K562 (cell line): Measurements from ENCODE around the gene RAB31. TPM values are rescaled to one million over a fixed set of nuclear protein-coding genes. Genes with fewer than 3 reads are reported as not detected.
A peak's percentile ranks its signal among the peaks of the same experiment; 100 is the strongest.

Experiments
- ATAC-seq: fragments of 200-7000 bp; cut with Tn5 transposase; 3 replicates; pipeline ENCODE4 v1.9.1; 2020; ENCODE audit warnings: moderate library complexity
- BruUV-seq: library from RNA; stranded (reverse); fragments of 400-500 nt; replicated peaks from 2 replicates; lab custom pipeline; 2021; lab: Mats Ljungman, UMichigan
- CTCF ChIA-PET: fragments of 300-600 bp; formaldehyde crosslinking; extraction: SDS; loops from one replicate; lab custom pipeline; 2021; ENCODE audit warnings: low intra/inter-chr PET ratio; lab: Yijun Ruan, JAX
- POLR2A ChIA-PET: fragments of 300-600, 350-650 bp; sonication (Branson Sonifier 250); formaldehyde crosslinking; extraction: SDS; loops from one replicate; lab custom pipeline; 2021; ENCODE audit warnings: antibody characterized with exemption, inconsistent platforms; lab: Yijun Ruan, JAX
- DNase-seq, 4 experiments: peaks; one replicate each; pipeline versions ENCODE4 v3.0.0 to v3.0.0-alpha.2; 2011 to 2018; ENCODE audit warnings: low spot score in 3 of 4, mixed read lengths in 3 of 4; ENCODE audit errors: extremely low read depth in 1 of 4
- FAIRE-seq: peaks from 2 replicates; lab custom pipeline; 2011; peaks lifted over from hg19 to GRCh38; lab: Jason Lieb, UNC
- H2AFZ ChIP-seq: 2 replicates; pipeline ENCODE4 v1.6.0; 2011; ENCODE audit warnings: low read depth, low read length, control low read depth, inconsistent platforms
- H3K27ac ChIP-seq: fragments of 200-600 bp; 3 replicates; pipeline ENCODE4 v1.8.0; 2011; ENCODE audit warnings: low read depth, mild to moderate bottlenecking, control low read depth, inconsistent platforms, low read length, moderate library complexity, mixed read lengths; ENCODE audit errors: extremely low read depth
- H3K27me3 ChIP-seq, 2 experiments: fragments of 300-600 bp in 1 of 2; 2 replicates in 1 of 2; 3 replicates in 1 of 2; pipeline versions ENCODE4 v1.6.0 to v1.8.0; 2011; ENCODE audit warnings: inconsistent platforms in 2 of 2, low read length in 2 of 2, mild to moderate bottlenecking in 1 of 2, mixed read lengths in 1 of 2, moderate library complexity in 1 of 2; ENCODE audit not compliant: control insufficient read depth in 2 of 2, insufficient read depth in 2 of 2
- H3K36me3 ChIP-seq: fragments of 300-600 bp; 3 replicates; pipeline ENCODE4 v1.8.0; 2011; ENCODE audit warnings: mild to moderate bottlenecking, low read length, inconsistent platforms; ENCODE audit not compliant: control insufficient read depth, insufficient read depth
- H3K4me1 ChIP-seq, 2 experiments: fragments of 200-600 bp in 1 of 2; replicated peaks in 1 of 2; 2 replicates in 1 of 2; 3 replicates in 1 of 2; pipeline versions ENCODE4 v1.5.1 to v1.8.0; 2011; ENCODE audit warnings: inconsistent platforms in 2 of 2, low read length in 2 of 2, mild to moderate bottlenecking in 1 of 2, mixed read lengths in 1 of 2, moderate library complexity in 1 of 2; ENCODE audit not compliant: control insufficient read depth in 2 of 2, insufficient read depth in 2 of 2
- H3K4me2 ChIP-seq: 2 replicates; pipeline ENCODE4 v1.6.1; 2011; ENCODE audit warnings: low read length, control low read depth, inconsistent platforms, mixed read lengths; ENCODE audit not compliant: insufficient read depth
- H3K4me3 ChIP-seq: fragments of 200-600 bp; sonication (generic), shearing (Covaris generic); 2 replicates; pipeline ENCODE4 v1.5.1; 2016; ENCODE audit warnings: control low read depth, inconsistent platforms
- H3K79me2 ChIP-seq: fragments of 200-600 bp; 3 replicates; pipeline ENCODE4 v1.8.0; 2011; ENCODE audit warnings: low read length, inconsistent platforms; ENCODE audit not compliant: control insufficient read depth, insufficient read depth
- H3K9ac ChIP-seq, 2 experiments: 2 replicates each; pipeline versions ENCODE4 v1.6.0 to v1.6.1; 2011; ENCODE audit warnings: low read depth in 2 of 2, low read length in 2 of 2, control low read depth in 1 of 2, inconsistent platforms in 1 of 2, mild to moderate bottlenecking in 1 of 2, mixed read lengths in 1 of 2; ENCODE audit not compliant: insufficient read depth in 1 of 2
- H3K9me1 ChIP-seq: one replicate; pipeline ENCODE4 v1.6.0; 2011; ENCODE audit warnings: inconsistent platforms, mild to moderate bottlenecking, low read length, moderate library complexity; ENCODE audit not compliant: control insufficient read depth, insufficient read depth
- H3K9me3 ChIP-seq: replicated peaks from 2 replicates; pipeline ENCODE4 v1.5.1; 2011; ENCODE audit warnings: low read depth, low read length, inconsistent platforms; ENCODE audit not compliant: control insufficient read depth, insufficient read depth
- H4K20me1 ChIP-seq: replicated peaks from 2 replicates; pipeline ENCODE4 v1.6.1; 2011; ENCODE audit warnings: low read length, inconsistent platforms, mixed read lengths; ENCODE audit not compliant: control insufficient read depth, insufficient read depth
- BCOR ChIP-seq: fragments of 450-650 bp; IDR thresholded peaks from 2 replicates; pipeline ENCODE4 v1.6.1; 2016
- BRD9 ChIP-seq: fragments of 450-650 bp; IDR thresholded peaks from 2 replicates; pipeline ENCODE4 v1.6.1; 2018; ENCODE audit warnings: low read depth; ENCODE audit not compliant: partially characterized antibody
- CBFB ChIP-seq: sonication (generic); formaldehyde crosslinking; IDR thresholded peaks from 2 replicates; pipeline ENCODE4 v1.4.0; 2020; ENCODE audit warnings: mild to moderate bottlenecking, missing genetic modification reagents
- DPF2 ChIP-seq: fragments of 450-650 bp; IDR thresholded peaks from 2 replicates; pipeline ENCODE4 v1.6.1; 2016
- EWSR1 ChIP-seq: fragments of 450-650 bp; IDR thresholded peaks from 2 replicates; pipeline ENCODE4 v1.6.1; 2018; ENCODE audit warnings: borderline replicate concordance, mild to moderate bottlenecking, low read depth, moderate library complexity; ENCODE audit not compliant: partially characterized antibody
- FOXJ2 ChIP-seq: fragments of 200-800 bp; sonication (Bioruptor generic); IDR thresholded peaks from 2 replicates; pipeline ENCODE4 v1.6.1; 2016; ENCODE audit warnings: missing genetic modification characterization, missing compliant biosample characterization
- HOMEZ ChIP-seq: fragments of 250-450 bp; sonication (Bioruptor Pico); IDR thresholded peaks from 2 replicates; pipeline ENCODE4 v1.4.0; 2020; ENCODE audit warnings: mild to moderate bottlenecking, moderate library complexity
- KDM1A ChIP-seq, 2 experiments: fragments of 450-650 bp; IDR thresholded peaks; 2 replicates each; pipeline ENCODE4 v1.6.1; 2016; ENCODE audit warnings: mild to moderate bottlenecking in 2 of 2
- KDM5B ChIP-seq: fragments of 200-600 bp; sonication (generic); IDR thresholded peaks from 2 replicates; pipeline ENCODE4 v1.6.1; 2012; ENCODE audit warnings: low read depth, mild to moderate bottlenecking, moderate library complexity, low read length, control low read depth, inconsistent platforms; ENCODE audit not compliant: insufficient replicate concordance
- MAFF ChIP-seq: IDR thresholded peaks from 2 replicates; pipeline ENCODE4 v1.6.1; 2012; ENCODE audit warnings: low read length, improper control_type of control experiment
- MCM3 ChIP-seq: fragments of 450-650 bp; IDR thresholded peaks from 2 replicates; pipeline ENCODE4 v1.6.1; 2016
- NELFE ChIP-seq: IDR thresholded peaks from 2 replicates; pipeline ENCODE4 v1.6.1; 2011; ENCODE audit warnings: mild to moderate bottlenecking; ENCODE audit not compliant: insufficient read depth, insufficient read length
- PHF8 ChIP-seq: fragments of 200-600 bp; sonication (generic); IDR thresholded peaks from 2 replicates; pipeline ENCODE4 v1.6.1; 2012; ENCODE audit warnings: mixed run types, mild to moderate bottlenecking, inconsistent platforms, low read length, moderate library complexity, borderline replicate concordance
- PRMT5 ChIP-seq: sonication (generic); formaldehyde crosslinking; IDR thresholded peaks from 2 replicates; pipeline ENCODE4 v1.5.0; 2020; ENCODE audit warnings: missing genetic modification reagents
- PRPF4 ChIP-seq: fragments of 200-400 bp; formaldehyde crosslinking; IDR thresholded peaks from one replicate; pipeline ENCODE4 v1.6.1; 2017; ENCODE audit warnings: low read length, low read depth, mild to moderate bottlenecking; ENCODE audit not compliant: insufficient read depth, poor library complexity, severe bottlenecking
- RBM25 ChIP-seq: fragments of 200-400 bp; formaldehyde crosslinking; IDR thresholded peaks from 2 replicates; pipeline ENCODE4 v1.6.1; 2018; ENCODE audit warnings: low read length, low read depth, moderate library complexity; ENCODE audit not compliant: severe bottlenecking
- RCOR1 ChIP-seq, 2 experiments: IDR thresholded peaks; 2 replicates each; pipeline ENCODE4 v1.6.1; 2012; ENCODE audit warnings: low read depth in 2 of 2, low read length in 2 of 2, borderline replicate concordance in 1 of 2, improper control_type of control experiment in 1 of 2
- SIRT6 ChIP-seq: IDR thresholded peaks from one replicate; pipeline ENCODE4 v1.6.1; 2012; ENCODE audit warnings: low read depth, mild to moderate bottlenecking, control low read depth, inconsistent platforms, low read length, moderate library complexity
- SMARCE1 ChIP-seq: fragments of 450-650 bp; IDR thresholded peaks from 2 replicates; pipeline ENCODE4 v1.7.1; 2016; ENCODE audit warnings: mild to moderate bottlenecking
- ZBTB7A ChIP-seq: IDR thresholded peaks from 2 replicates; pipeline ENCODE4 v1.6.1; 2011; ENCODE audit warnings: low read depth, mild to moderate bottlenecking, low read length, moderate library complexity, borderline replicate concordance; ENCODE audit not compliant: control insufficient read depth
- ZC3H4 ChIP-seq: sonication (generic); formaldehyde crosslinking; IDR thresholded peaks from 2 replicates; pipeline ENCODE4 v1.9.0; 2021; ENCODE audit warnings: missing genetic modification reagents, borderline replicate concordance
- ZNF146 ChIP-seq: IDR thresholded peaks from one replicate; pipeline ENCODE4 v1.6.1; 2018; ENCODE audit warnings: missing compliant biosample characterization; ENCODE audit not compliant: unreplicated experiment
- ZNF165 ChIP-seq: fragments of 250-450 bp; sonication (Bioruptor Pico); IDR thresholded peaks from 2 replicates; pipeline ENCODE4 v1.4.0; 2020; ENCODE audit warnings: borderline replicate concordance
- ZNF217 ChIP-seq: sonication (generic); formaldehyde crosslinking; IDR thresholded peaks from 2 replicates; pipeline ENCODE4 v1.8.0; 2022; ENCODE audit warnings: mild to moderate bottlenecking, missing genetic modification reagents
- ZNF3 ChIP-seq: fragments of 250-450 bp; sonication (Bioruptor Pico); IDR thresholded peaks from 2 replicates; pipeline ENCODE4 v1.5.0; 2021; ENCODE audit warnings: mild to moderate bottlenecking, moderate library complexity
- ZNF347 ChIP-seq: fragments of 450-650 bp; formaldehyde crosslinking; IDR thresholded peaks from 2 replicates; pipeline ENCODE4 v1.4.0; 2020; ENCODE audit warnings: low read depth, mild to moderate bottlenecking, moderate library complexity
- WGBS: fragments of 100-300 bp; shearing (Covaris generic); methylation state at CpG from one replicate; pipeline ENCODE4 v1.1.6; 2016; ENCODE audit warnings: low coverage, mixed read lengths; ENCODE audit not compliant: insufficient coverage; ENCODE audit errors: missing lambda C conversion rate; 5-methylcytosine and 5-hydroxymethylcytosine counted together
- in situ Hi-C: fragments of 300-500 bp; cut with MboI; formaldehyde crosslinking; loops from 4 replicates; pipeline ENCODE4 v1.15.0; 2018; ENCODE audit warnings: inconsistent platforms, mixed read lengths
- intact Hi-C: fragments of 100-400 bp; cut with micrococcal nuclease; formaldehyde crosslinking; loops from 2 replicates; pipeline ENCODE4 v1.14.2; 2022
- polyA plus RNA-seq, 8 experiments: library from polyadenylated mRNA; depleted of rRNA in 4 of 8; stranded (reverse) in 5 of 8; unstranded in 3 of 8; fragments of >200 nt; fragmentation: Nextera tagmentation in 2 of 8; fragmentation: Illumina TruSeq in 1 of 8; extraction: Ambion mirVana in 2 of 8; extraction: Trizol in 1 of 8; gene quantifications; 2 replicates each; pipeline versions ENCODE4 v1.2.1 to v1.2.3, GENCODE V29; 2011 to 2014; ENCODE audit warnings: inconsistent platforms in 1 of 8, missing spikeins in 1 of 8
- total RNA-seq, 7 experiments: library from RNA; depleted of rRNA in 6 of 7; stranded (reverse); fragments of >200 nt in 6 of 7; fragmentation: Illumina TruSeq in 2 of 7; extraction: Trizol in 2 of 7; gene quantifications; 2 replicates each; pipeline versions ENCODE4 v1.2.1 to v1.2.3, GENCODE V29; 2011 to 2021; ENCODE audit warnings: low replicate concordance in 1 of 7

The RAB31 gene
- total and polyA plus RNA-seq, 9 of the 15 experiments (the other 6 are each of a cell fraction or from before 2014, with no cell fraction given) = 20.7 to 70.4 (median 41.3) TPM

DNA sequence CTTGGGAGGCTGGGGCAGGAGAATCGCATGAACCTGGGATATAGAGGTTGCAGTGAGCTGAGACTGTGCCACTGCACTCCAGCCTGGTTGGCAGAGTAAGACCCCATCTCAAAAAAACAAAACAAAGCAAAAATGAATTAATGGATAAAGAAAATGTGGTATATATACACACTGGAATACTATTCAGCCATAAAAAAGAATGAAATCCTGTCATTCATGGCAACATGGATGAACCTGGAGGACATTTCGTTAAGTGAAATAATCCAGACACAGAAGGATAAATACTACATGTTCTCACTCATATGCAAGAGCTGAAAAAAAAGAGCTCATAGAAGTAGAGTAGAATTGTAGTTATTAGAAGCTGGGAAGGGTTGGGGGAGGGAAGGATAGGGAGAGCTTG lies 80.8 kb downstream of the RAB31 start:
- Histone ChIP-seq H4K20me1 (no peaks in the 10 kb centered on the region), H2AFZ (no peak overlapping the region), H3K27me3 (no peaks in the 10 kb centered on the region), H3K4me1 (peaks cover 0 to 8% of the 10 kb centered on the region in 2 experiments; a peak in 2 of 5 replicates), H3K9me3 (no peaks in the 10 kb centered on the region), H3K9ac (no peak overlapping the region), H3K4me3 (no peak overlapping the region), H3K79me2 (no peaks in the 10 kb centered on the region), H3K4me2 (no peak overlapping the region), H3K27ac (no peak overlapping the region), H3K9me1 (no peaks in the 10 kb centered on the region), H3K36me3 (peaks cover 29% of the 10 kb centered on the region; the same call in 2 of the 3 replicates)
- in situ Hi-C loops (no loop called here), intact Hi-C loops (no loop called here)
- no peak for ATAC-seq
- 72% methylated on average over 2 of the region's 2 CpGs for WGBS
- BruUV-seq = no TSS peak
- DNase-seq = no peak
- ChIA-PET CTCF (no interaction called here), POLR2A (interaction anchor here (0.6 to 1.0 kb wide), 4 partner anchors 10 to 539 kb away, joined by 3 read pairs; no protein-coding TSS in a partner anchor)
- FAIRE-seq = no peak
- no peak for TF ChIP-seq EWSR1
- TF ChIP-seq BCOR = peak; percentile 44; the same call in 1 of the 2 replicates
- no peak for TF ChIP-seq SMARCE1
- no peak for TF ChIP-seq MCM3
- TF ChIP-seq BRD9 = no peak
- TF ChIP-seq NELFE = no peak
- TF ChIP-seq ZC3H4 = no peak
- TF ChIP-seq ZNF165 (CRISPR knock-in tag) = no peak
- TF ChIP-seq ZNF217 (CRISPR knock-in tag) = no peak
- TF ChIP-seq PHF8 = no peak
- no peak for TF ChIP-seq SIRT6
- no peak for TF ChIP-seq RCOR1 (IDR thresholded peaks at IDR 0.05; ENCODE audit: borderline replicate concordance in 1 of 2, low read depth in 2 of 2, low read length in 2 of 2)
- TF ChIP-seq MAFF = no peak
- TF ChIP-seq PRPF4 = no peak
- TF ChIP-seq KDM5B = no peak
- peak; percentile 86 for TF ChIP-seq ZNF146 (CRISPR knock-in tag)
- TF ChIP-seq RBM25 = peak; percentile 62
- no peak for TF ChIP-seq FOXJ2
- TF ChIP-seq ZNF3 (CRISPR knock-in tag) = no peak
- TF ChIP-seq ZNF347 (CRISPR knock-in tag) = no peak
- TF ChIP-seq HOMEZ (CRISPR knock-in tag) = no peak
- TF ChIP-seq CBFB (CRISPR knock-in tag) = no peak
- TF ChIP-seq KDM1A (IDR thresholded peaks at IDR 0.05) = peak in 1 of 2 experiments; percentile 30; a peak in 1 of 4 replicates
- no peak for TF ChIP-seq PRMT5 (CRISPR knock-in tag)
- TF ChIP-seq DPF2 = no peak
- TF ChIP-seq ZBTB7A = no peak
